GM21526 (cell line): ENCODE measurements around the gene IGHMBP2.

Source experiments
- ATAC-seq: cut with Tn5 transposase; IDR thresholded peaks from one replicate; pipeline ENCODE4 v1.9.1; 2021; ENCODE audit warnings: moderate library complexity; ENCODE audit not compliant: unreplicated experiment, low FRiP score

Gene IGHMBP2

GRCh38 chr11:68978626-68978930, 74.9 kb downstream of the IGHMBP2 start:
- no peak for ATAC-seq

DNA sequence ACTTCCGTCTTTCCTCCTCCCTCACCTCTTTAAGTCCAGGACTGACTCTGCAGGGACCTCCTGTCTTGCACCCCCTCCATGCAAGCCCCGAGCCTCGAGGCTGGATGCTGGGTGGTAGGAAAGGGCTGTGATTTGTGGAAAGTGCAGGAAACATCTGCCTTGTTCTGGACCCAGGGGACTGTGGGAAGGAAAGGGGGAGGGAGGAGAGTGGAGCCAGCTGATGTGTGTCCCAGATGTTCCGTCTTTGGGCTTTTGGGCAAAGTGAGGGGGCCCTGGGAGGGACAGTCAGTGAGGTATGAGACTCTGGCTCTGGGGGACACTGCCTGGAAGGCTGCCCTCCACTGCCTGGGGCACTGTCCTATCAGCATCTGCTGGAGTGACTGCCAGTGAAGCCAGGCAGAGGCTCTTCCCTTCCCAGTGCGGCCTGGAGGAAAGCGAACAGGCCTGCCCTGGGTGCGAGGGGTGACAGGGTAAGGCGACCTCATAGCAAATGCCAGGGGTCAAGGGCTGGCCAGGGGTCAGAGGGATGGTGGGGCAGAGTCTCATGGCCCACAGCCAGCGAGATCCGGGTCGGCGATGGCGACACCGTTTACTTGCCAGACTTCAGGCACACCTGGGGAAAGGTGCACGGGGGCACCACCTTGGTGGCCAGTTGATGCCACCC, 75.4 kb downstream of the IGHMBP2 start:
- ATAC-seq, result no peak

- ATAC-seq, result no peak
Observed at GRCh38 chr11:68979931-68980775, 76.5 kb downstream of the IGHMBP2 start.

DNA sequence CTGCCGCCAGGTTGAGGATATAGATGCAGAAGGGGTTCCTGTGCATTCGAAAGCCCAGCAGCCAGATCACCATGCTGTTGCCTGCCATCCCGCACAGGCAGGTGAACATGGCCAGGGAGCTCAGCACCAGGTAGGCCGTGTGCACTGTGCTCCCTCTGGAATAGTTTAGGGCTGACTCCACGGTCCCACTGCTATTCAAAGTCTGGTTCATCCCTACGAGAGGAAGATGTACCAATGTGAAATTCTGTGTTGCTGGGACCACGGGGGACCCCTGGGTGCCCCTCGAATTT, 77.0 kb downstream of the IGHMBP2 start, which contains the start of gene MRGPRD:
Gene MRGPRD, minus strand, starts transcription at position 211 of the 290 bp plus-strand sequence. Its CDS starts 0 bp downstream, at position 211.
- no peak for ATAC-seq

- ATAC-seq, result no peak
Observed at GRCh38 chr11:68982134-68982533, 78.4 kb downstream of the IGHMBP2 start.

GRCh38 chr11:68983801-68984200, 80.1 kb downstream of the IGHMBP2 start:
- no peak for ATAC-seq

GRCh38 chr11:68987211-68987610, 83.5 kb downstream of the IGHMBP2 start:
- no peak for ATAC-seq

DNA sequence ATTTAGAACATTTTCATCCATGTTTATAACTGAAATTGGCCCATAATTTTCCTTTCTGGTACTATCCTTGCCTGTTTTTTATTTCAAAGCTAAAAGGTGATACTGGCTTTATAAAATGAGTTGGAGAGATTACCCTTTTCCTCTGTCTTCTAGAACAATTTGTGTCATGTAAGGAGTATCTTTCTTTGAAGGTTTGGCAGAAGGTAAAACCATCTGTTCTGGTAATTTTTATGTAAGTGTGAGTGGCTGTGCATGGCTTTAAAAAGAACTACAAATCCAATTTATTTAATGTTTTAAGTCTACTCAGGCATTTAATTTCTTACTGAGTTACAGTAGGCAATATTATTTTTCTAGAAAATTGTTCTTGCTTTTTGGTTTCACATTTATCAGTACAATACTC, 84.8 kb downstream of the IGHMBP2 start:
- ATAC-seq, result no peak
